ENCODE results near the gene KATNA1. TPM values are rescaled to one million over a fixed set of nuclear protein-coding genes. Genes with fewer than 3 reads are reported as not detected.

Gene KATNA1
- total RNA-seq, 2 experiments from 2014 or later: 27.2 to 28.6 TPM

- Mint-ChIP-seq H3K27me3 (ENCODE audit: low read depth) (no peaks in the 10 kb centered on the region), H3K4me3 (no peak overlapping the region), H3K36me3 (ENCODE audit: low read depth) (peaks cover 46% of the 10 kb centered on the region), H3K9me3 (ENCODE audit: insufficient read depth) (no peaks in the 10 kb centered on the region), H3K27ac (no peak overlapping the region), H3K4me1 (ENCODE audit: low read depth) (no peaks in the 10 kb centered on the region)
- ChIA-PET CTCF (no interaction called here), POLR2A (no interaction called here)
- DNase-seq (no peak), ATAC-seq (no peak)
These were observed 48.0 kb downstream of the KATNA1 start for GRCh38 chr6:149600508-149600907.

DNA sequence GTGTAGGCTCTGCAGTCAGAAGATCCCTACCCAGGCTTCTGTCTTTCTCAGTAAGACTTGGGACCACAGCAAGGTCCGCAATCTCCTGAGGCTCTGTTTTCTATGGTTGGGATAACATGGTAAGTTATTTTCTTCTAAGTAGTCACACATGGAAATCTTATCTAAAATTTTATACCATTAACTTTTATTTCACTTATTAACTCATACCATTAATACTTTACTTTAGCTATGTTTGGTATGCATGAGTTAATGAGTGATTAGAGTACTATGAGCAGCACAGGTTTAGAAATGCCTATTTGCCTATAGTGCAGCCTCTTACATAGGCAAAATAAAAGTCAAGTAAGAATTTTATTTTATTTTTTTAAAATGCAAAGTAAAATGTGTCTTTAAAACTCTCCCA is 55.1 kb downstream of the KATNA1 start:
- H3K27ac Mint-ChIP-seq: no peak overlapping the region
- CTCF ChIA-PET: no interaction called here
- H3K9me3 Mint-ChIP-seq (ENCODE audit: insufficient read depth): no peaks in the 10 kb centered on the region
- no peaks in the 10 kb centered on the region for H3K4me1 Mint-ChIP-seq (ENCODE audit: low read depth)
- H3K36me3 Mint-ChIP-seq (ENCODE audit: low read depth): peaks cover 44% of the 10 kb centered on the region
- H3K27me3 Mint-ChIP-seq (ENCODE audit: low read depth): no peaks in the 10 kb centered on the region
- POLR2A ChIA-PET: interaction anchor here (0.6 to 0.7 kb wide), 2 partner anchors 78 to 255 kb away, joined by 3 read pairs; no protein-coding TSS in a partner anchor
- no peak overlapping the region for H3K4me3 Mint-ChIP-seq
- ATAC-seq: no peak
- DNase-seq: no peak

DNA sequence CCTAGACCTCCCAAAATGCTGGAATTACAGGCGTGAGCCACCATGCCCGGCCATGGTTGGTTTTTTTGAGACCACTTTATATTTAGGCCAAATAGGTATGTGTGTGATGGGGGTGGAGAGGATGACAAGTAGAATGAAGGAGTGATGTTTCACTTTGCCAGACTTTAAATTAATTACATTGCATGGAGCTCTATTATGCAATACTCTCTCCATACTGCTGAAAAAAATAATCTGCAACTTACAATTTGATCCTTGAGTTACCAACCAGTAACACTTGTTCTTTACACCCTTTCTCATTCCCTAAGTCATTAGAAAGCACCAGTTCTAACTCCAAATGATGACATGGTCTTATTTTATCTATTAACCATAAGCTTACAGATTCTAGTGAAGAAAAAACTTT is 55.5 kb downstream of the KATNA1 start:
- peaks cover 41% of the 10 kb centered on the region for H3K36me3 Mint-ChIP-seq (ENCODE audit: low read depth)
- H3K4me1 Mint-ChIP-seq (ENCODE audit: low read depth): no peaks in the 10 kb centered on the region
- no peaks in the 10 kb centered on the region for H3K9me3 Mint-ChIP-seq (ENCODE audit: insufficient read depth)
- no peak overlapping the region for H3K4me3 Mint-ChIP-seq
- ATAC-seq (no peak), DNase-seq (no peak)
- ChIA-PET POLR2A (no interaction called here), CTCF (interaction anchor here (0.8 kb wide), 1 partner anchor 18 kb away, joined by 3 read pairs; no protein-coding TSS in a partner anchor)
- H3K27ac Mint-ChIP-seq: no peak overlapping the region
- no peaks in the 10 kb centered on the region for H3K27me3 Mint-ChIP-seq (ENCODE audit: low read depth)

DNA sequence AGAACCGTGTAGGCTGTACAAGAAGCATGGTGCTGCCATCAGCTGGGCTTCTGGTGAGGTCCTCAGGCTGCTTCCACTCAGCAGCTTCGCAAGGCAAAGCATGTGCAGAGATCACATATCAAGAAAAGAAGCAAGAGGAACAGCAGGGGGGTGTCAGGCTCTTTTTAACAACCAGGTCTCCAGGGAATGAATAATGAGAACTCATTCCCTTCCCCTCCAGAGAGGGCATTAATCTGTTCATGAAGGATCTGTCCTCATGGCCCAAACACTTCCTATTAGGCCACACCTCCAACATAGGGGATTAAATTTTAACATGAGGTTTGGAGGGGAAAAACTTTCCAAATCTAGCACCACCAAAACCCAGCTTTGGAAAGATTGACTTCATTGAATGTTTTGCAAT is 62.4 kb downstream of the KATNA1 start:
- POLR2A ChIA-PET: no interaction called here
- Mint-ChIP-seq H3K4me3 (no peak overlapping the region), H3K9me3 (ENCODE audit: insufficient read depth) (no peaks in the 10 kb centered on the region), H3K27me3 (ENCODE audit: low read depth) (no peaks in the 10 kb centered on the region), H3K4me1 (ENCODE audit: low read depth) (no peaks in the 10 kb centered on the region), H3K27ac (no peak overlapping the region), H3K36me3 (ENCODE audit: low read depth) (peaks cover 37% of the 10 kb centered on the region)
- DNase-seq (no peak), ATAC-seq (no peak)
- CTCF ChIA-PET: no interaction called here

- no peaks in the 10 kb centered on the region for H3K4me1 Mint-ChIP-seq (ENCODE audit: low read depth)
- H3K36me3 Mint-ChIP-seq (ENCODE audit: low read depth): peaks cover 30% of the 10 kb centered on the region
- H3K4me3 Mint-ChIP-seq: no peak overlapping the region
- ATAC-seq: no peak
- no peak for DNase-seq
- H3K9me3 Mint-ChIP-seq (ENCODE audit: insufficient read depth): no peaks in the 10 kb centered on the region
- H3K27me3 Mint-ChIP-seq (ENCODE audit: low read depth): no peaks in the 10 kb centered on the region
- POLR2A ChIA-PET: no interaction called here
- no peak overlapping the region for H3K27ac Mint-ChIP-seq
- CTCF ChIA-PET: no interaction called here
These were observed 67.2 kb downstream of the KATNA1 start for GRCh38 chr6:149581349-149581748.

DNA sequence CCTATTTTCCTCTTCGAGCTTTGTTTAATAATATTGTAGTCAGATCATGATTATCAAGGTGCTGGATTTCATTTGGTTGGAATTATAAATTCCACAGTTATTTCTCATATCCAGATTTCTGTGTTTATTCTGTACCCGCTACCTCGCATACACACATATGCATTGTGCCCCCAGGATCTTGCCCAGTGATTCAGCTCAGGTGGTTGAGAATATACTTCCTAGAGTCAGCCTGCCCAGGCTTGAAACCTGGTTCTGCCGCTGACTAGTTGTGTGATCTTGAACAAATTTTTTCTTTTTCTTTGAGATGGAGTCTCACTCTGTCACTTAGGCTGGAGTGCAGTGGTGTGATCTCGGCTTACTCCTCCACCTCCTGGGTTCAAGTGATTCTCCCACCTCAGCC is 67.6 kb downstream of the KATNA1 start:
- Mint-ChIP-seq H3K4me1 (ENCODE audit: low read depth) (no peaks in the 10 kb centered on the region), H3K9me3 (ENCODE audit: insufficient read depth) (no peaks in the 10 kb centered on the region), H3K27ac (no peak overlapping the region), H3K4me3 (no peak overlapping the region), H3K36me3 (ENCODE audit: low read depth) (peaks cover 27% of the 10 kb centered on the region), H3K27me3 (ENCODE audit: low read depth) (no peaks in the 10 kb centered on the region)
- ATAC-seq (no peak), DNase-seq (no peak)
- CTCF ChIA-PET: no interaction called here
- POLR2A ChIA-PET: interaction anchor here (0.5 kb wide), 1 partner anchor 299 kb away, joined by 3 read pairs; no protein-coding TSS in a partner anchor

DNA sequence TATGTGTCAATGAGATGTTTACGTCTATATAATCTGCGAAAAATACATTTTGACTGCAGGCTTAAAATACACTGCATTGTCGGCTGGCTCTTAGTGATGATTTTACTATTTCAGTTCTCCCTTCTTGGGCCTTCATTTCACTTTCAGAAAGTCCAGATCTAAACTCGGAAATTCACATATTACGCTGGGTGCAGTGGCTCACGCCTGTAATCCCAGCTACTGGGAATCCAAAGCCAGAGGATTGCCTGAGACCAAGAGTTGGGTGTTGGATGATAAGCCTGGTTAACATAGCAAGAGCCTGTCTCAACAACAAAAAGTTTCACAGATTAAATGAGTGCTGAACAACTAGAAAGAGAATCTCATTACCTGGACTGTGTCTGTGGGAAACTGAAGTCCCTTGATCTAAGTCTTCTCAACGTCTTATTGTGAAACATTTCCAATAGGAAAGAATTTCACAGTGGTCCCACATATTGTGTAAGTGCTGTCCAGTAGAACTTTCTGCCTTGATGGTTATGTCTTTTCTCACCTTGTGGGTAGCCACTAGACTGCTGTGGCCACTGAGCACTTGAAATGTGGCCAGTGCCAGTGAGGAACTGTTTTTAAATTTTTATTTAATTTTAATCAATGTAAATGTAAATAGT is 80.4 kb downstream of the KATNA1 start:
- ChIA-PET POLR2A (no interaction called here), CTCF (no interaction called here)
- no peak for ATAC-seq
- Mint-ChIP-seq H3K4me1 (ENCODE audit: low read depth) (peaks cover 24% of the 10 kb centered on the region), H3K27me3 (ENCODE audit: low read depth) (no peaks in the 10 kb centered on the region), H3K36me3 (ENCODE audit: low read depth) (no peaks in the 10 kb centered on the region), H3K9me3 (ENCODE audit: insufficient read depth) (no peaks in the 10 kb centered on the region), H3K27ac (no peak overlapping the region), H3K4me3 (peak overlapping the region; percentile 52)
- no peak for DNase-seq

- peaks cover 24% of the 10 kb centered on the region for H3K4me1 Mint-ChIP-seq (ENCODE audit: low read depth)
- CTCF ChIA-PET: no interaction called here
These were observed 81.3 kb downstream of the KATNA1 start for GRCh38 chr6:149567194-149567586.

GRCh38 chr6:149566410-149567193 is 81.9 kb downstream of the KATNA1 start:
- CTCF ChIA-PET: interaction anchor here (1.7 kb wide), 1 partner anchor 9 kb away, joined by 5 read pairs; no protein-coding TSS in a partner anchor
- peaks cover 24% of the 10 kb centered on the region for H3K4me1 Mint-ChIP-seq (ENCODE audit: low read depth)
- POLR2A ChIA-PET: interaction anchor here (0.7 to 2.9 kb wide), 3 partner anchors 13 to 151 kb away, joined by 3 to 18 read pairs (median 9); partner anchors contain the start of genes LATS1 and PPIL4
- H3K27me3 Mint-ChIP-seq (ENCODE audit: low read depth): no peaks in the 10 kb centered on the region
- H3K36me3 Mint-ChIP-seq (ENCODE audit: low read depth): no peaks in the 10 kb centered on the region
- H3K9me3 Mint-ChIP-seq (ENCODE audit: insufficient read depth): no peaks in the 10 kb centered on the region
- peak overlapping the region; percentile 95 for H3K4me3 Mint-ChIP-seq
- DNase-seq (peak; percentile 62), ATAC-seq (peak; percentile 45)
- peak overlapping the region; percentile 88 for H3K27ac Mint-ChIP-seq

More at GRCh38 chr6:149567194-149567586, 81.3 kb downstream of the KATNA1 start:
- H3K36me3 Mint-ChIP-seq (ENCODE audit: low read depth): no peaks in the 10 kb centered on the region
- POLR2A ChIA-PET: no interaction called here
- H3K4me3 Mint-ChIP-seq: peak overlapping the region; percentile 95
- DNase-seq: no peak
- no peaks in the 10 kb centered on the region for H3K9me3 Mint-ChIP-seq (ENCODE audit: insufficient read depth)
- ATAC-seq: no peak
- no peaks in the 10 kb centered on the region for H3K27me3 Mint-ChIP-seq (ENCODE audit: low read depth)
- H3K27ac Mint-ChIP-seq: peak overlapping the region; percentile 88

GRCh38 chr6:149565527-149566409 is 82.7 kb downstream of the KATNA1 start, which contains the start of gene GINM1:
GINM1 (plus strand) TSS chr6:149566375; CDS start chr6:149566415, 40 bp downstream.
- CTCF ChIA-PET: interaction anchor here (1.0 to 2.7 kb wide), 7 partner anchors 10 to 300 kb away, joined by 3 to 11 read pairs (median 4); partner anchors contain the start of gene PPIL4
- no peaks in the 10 kb centered on the region for H3K9me3 Mint-ChIP-seq (ENCODE audit: insufficient read depth)
- DNase-seq: peak; percentile 96
- POLR2A ChIA-PET: interaction anchor here (0.7 to 2.9 kb wide), 4 partner anchors 14 to 184 kb away, joined by 3 to 18 read pairs (median 6); partner anchors contain the start of genes LATS1, PCMT1 and PPIL4
- peak; percentile 91 for ATAC-seq
- H3K4me1 Mint-ChIP-seq (ENCODE audit: low read depth): peaks cover 24% of the 10 kb centered on the region
- H3K27me3 Mint-ChIP-seq (ENCODE audit: low read depth): no peaks in the 10 kb centered on the region
- H3K27ac Mint-ChIP-seq: peak within 1 kb of the TSS; percentile 92
- no peaks in the 10 kb centered on the region for H3K36me3 Mint-ChIP-seq (ENCODE audit: low read depth)
- peak within 1 kb of the TSS; percentile 95 for H3K4me3 Mint-ChIP-seq

DNA sequence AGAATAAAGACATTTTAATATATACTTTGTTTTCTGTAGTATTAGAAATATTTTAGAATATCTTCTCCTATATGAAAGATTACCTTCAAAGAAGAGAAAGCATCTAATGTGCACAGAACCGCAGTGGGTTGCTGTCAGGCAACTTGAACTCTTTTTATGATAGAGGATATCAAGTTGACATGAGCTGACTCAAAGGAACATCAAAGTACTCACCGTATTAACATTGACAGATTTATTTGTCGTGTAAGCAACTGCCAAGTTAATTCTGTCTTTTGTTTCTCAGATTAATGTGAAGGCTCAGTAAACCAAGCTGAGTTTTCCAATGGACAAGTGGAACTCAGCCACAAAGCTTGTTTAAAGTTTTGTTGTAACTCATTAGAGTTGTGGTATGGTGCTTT is 84.6 kb downstream of the KATNA1 start:
- H3K4me3 Mint-ChIP-seq: no peak overlapping the region
- H3K36me3 Mint-ChIP-seq (ENCODE audit: low read depth): no peaks in the 10 kb centered on the region
- peaks cover 14% of the 10 kb centered on the region for H3K27me3 Mint-ChIP-seq (ENCODE audit: low read depth)
- H3K27ac Mint-ChIP-seq: no peak overlapping the region
- ChIA-PET POLR2A (interaction anchor here (0.6 to 2.9 kb wide), 2 partner anchors 15 to 18 kb away, joined by 3 to 18 read pairs; partner anchors contain the start of gene PPIL4), CTCF (interaction anchor here (0.8 to 3.6 kb wide), 4 partner anchors 13 to 160 kb away, joined by 3 to 16 read pairs (median 7); partner anchors contain the start of gene PPIL4)
- no peak for DNase-seq
- H3K4me1 Mint-ChIP-seq (ENCODE audit: low read depth): peaks cover 24% of the 10 kb centered on the region
- H3K9me3 Mint-ChIP-seq (ENCODE audit: insufficient read depth): no peaks in the 10 kb centered on the region
- no peak for ATAC-seq

Data from activated CD8-positive, alpha-beta T cell treated with anti-CD3 and anti-CD28 coated beads, Interleukin-2, amount 10 ng/mL, durations not matched to agents 7 days and 5 days (primary cell).